ENCODE measurements around the gene RAD21L1. TPM values are rescaled to one million over a fixed set of nuclear protein-coding genes. Genes with fewer than 3 reads are reported as not detected.
"Not testable (repeated sequence)": the region's sequence is repeated elsewhere in the genome, so short reads cannot be mapped to it uniquely, and the experiment has no call there.

The RAD21L1 gene
- total RNA-seq, 1 donor from 2014 or later: not detected

- no peak for DNase-seq (ENCODE audit: low read depth)
Measured at GRCh38 chr20:1225263-1225782, 521 bp upstream of the RAD21L1 start.

- no peak for DNase-seq (ENCODE audit: low read depth)
Measured at GRCh38 chr20:1229541-1229940, 3.7 kb downstream of the RAD21L1 start.

DNA sequence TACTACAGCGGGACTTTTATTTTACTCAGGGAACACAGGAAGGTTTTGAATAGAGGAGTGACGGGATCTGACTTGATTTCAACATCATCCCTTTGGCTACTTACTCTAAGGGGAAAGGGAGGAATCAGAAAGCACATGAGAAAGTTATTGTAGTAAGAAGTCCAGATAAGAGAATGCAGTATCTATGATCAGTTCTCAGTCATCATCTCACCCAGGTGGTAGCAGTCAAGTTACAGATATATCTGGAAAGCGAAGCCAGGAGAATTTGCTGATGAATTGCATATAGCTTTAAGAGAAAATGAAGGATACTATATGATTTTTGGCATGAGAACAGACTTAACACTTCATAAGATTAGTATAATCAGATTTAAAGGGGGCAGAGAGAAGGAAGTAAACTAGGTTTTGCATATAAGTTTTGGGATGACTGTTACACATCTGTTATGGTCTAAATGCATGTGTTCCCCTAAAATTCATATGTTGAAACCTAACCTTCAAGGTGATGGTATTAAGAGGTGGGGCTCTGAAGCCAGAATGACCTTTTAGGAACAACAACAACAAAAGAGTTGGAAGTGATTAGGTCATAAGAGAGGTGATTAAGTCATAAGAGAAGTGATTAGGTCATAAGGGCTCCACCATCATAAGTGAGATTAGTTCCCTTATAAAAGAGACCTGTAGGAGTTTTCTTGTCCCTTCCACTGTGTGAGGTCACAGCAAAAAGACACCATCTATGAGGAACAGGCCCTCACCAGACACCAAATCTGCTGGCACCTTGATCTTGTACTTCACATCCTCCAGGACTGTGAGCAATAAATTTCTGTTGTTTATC, 6.7 kb downstream of the RAD21L1 start:
- DNase-seq (ENCODE audit: low read depth): no peak

- DNase-seq (ENCODE audit: low read depth): no peak
Measured at GRCh38 chr20:1240549-1240948, 14.7 kb downstream of the RAD21L1 start.

- DNase-seq (ENCODE audit: low read depth): no peak
Measured at GRCh38 chr20:1241456-1241855, 15.6 kb downstream of the RAD21L1 start.

DNA sequence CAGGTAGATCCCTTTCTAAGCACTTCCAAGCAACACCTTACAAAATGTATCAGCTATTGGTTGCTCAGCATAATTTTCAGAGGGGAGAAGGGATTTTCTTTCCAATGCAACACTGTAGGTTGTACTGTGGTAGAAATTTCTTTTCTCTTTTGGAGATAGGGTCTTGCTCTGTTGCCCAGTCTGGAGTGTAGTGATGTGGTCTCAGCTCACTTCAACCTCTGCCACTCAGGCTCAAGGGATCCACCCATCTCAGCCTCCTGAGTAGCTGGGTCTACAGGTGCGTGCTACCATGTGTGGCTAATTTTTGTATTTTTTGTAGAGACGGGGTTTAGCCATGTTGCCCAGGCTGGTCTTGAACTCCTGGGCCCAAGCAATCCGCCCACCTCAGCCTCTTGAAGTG, 16.3 kb downstream of the RAD21L1 start:
- DNase-seq (ENCODE audit: low read depth): no peak

DNA sequence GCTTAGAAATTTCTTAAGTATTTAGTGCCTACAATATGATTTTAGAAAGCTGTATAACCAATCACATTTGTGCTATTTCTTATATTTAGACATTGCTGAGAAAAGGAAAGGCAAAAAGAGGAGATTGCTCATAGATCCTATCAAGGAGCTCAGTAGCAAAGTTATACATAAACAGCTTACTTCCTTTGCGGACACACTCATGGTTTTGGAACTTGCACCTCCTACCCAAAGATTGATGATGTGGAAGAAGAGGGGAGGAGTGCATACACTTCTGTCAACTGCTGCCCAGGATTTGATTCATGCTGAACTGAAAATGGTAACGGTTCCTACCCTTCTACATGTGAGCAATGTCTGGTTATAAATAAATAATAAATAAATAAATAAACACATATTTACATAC, 16.7 kb downstream of the RAD21L1 start:
- peak; percentile 93 for DNase-seq (ENCODE audit: low read depth)

DNA sequence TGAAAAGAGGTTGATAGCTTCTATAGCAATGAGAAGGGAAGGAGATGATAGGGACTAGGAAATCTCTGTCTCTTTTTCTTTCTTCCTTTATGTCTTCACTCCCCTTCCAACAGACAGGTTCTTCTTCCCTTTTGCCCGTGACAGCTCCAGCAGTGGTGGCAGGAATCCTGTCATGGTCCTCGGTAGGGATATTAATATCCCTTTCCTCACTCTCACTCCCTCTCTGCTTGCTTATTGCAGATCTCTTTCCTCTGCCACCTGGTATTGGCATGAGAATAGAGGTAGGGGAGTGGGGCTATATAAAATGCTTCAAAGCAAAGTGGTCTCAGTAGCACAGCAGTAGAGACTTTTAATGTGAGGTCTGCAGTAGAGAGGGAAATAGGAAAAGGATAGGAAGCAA, 19.7 kb downstream of the RAD21L1 start:
- DNase-seq (ENCODE audit: low read depth): no peak

- DNase-seq (ENCODE audit: low read depth): no peak
Measured at GRCh38 chr20:1247689-1248088, 21.8 kb downstream of the RAD21L1 start.

DNA sequence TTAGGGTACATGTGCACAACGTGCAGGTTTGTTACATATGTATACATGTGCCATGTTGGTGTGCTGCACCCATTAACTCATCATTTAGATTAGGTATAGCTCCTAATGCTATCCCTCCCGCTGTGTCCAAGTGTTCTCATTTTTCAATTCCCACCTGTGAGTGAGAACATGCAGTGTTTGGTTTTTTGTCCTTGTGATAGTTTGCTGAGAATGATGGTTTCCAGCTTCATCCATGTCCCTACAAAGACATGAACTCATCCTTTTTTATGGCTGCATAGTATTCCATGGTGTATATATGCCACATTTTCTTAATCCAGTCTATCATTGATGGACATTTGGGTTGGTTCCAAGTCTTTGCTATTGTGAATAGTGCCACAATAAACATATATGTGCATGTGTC, 24.4 kb downstream of the RAD21L1 start:
- DNase-seq (ENCODE audit: low read depth): not testable (repeated sequence)

GRCh38 chr20:1252416-1252815, 26.6 kb downstream of the RAD21L1 start:
- no peak for DNase-seq (ENCODE audit: low read depth)

DNA sequence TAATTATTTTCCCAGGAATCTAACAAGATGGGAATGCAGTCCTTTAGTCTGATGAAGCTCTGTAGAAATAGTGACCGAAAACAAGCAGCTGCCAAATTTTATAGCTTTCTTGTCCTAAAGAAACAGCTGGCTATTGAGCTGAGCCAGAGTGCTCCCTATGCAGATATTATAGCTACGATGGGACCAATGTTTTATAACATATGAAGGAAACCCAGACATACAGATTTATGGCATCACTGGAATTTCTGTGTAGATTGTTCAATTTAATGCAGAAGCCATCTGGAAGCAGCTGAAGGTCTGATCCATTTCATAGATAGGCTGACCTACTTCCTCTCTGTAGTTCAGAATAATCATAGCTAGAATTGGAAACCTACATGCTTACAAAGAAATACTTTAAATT, 28.4 kb downstream of the RAD21L1 start:
- no peak for DNase-seq (ENCODE audit: low read depth)

GRCh38 chr20:1255675-1256074, 29.8 kb downstream of the RAD21L1 start:
- no peak for DNase-seq (ENCODE audit: low read depth)

- DNase-seq (ENCODE audit: low read depth): peak; percentile 37
Measured at GRCh38 chr20:1263853-1264252, 38.0 kb downstream of the RAD21L1 start.

- no peak for DNase-seq (ENCODE audit: low read depth)
Measured at GRCh38 chr20:1264727-1265126, 38.9 kb downstream of the RAD21L1 start.

DNA sequence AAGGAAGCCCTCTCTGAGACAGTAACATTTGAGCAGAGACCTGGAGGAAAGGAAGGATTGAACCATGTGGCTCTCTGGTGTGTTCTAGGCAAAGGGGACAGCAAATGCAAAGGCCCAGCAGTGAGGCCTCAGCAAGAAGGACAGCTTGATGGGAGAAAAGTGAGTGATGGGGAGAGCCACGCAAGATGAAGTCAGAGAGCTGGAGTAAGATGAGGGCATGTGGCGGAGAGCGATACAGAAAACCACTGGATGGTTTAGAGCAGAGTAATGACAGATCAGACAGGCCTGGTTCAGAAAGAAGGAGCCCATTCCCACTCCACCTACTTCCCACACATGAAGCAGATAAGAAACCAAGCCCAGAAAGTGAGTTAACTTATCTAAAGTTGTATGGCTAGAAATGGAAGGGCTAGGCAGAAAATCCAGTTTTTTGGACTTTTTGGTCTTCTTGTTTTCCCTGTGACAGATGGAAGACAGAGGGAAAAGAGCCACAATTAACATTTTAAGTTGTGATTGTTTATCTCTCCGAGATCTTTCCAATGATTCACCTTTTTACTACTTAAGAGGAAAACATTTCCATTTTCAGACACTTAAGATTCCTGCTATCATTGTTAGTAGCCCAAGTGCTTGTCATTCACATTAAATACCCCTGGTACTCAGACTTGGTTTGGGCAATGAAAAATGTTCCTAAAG, 39.5 kb downstream of the RAD21L1 start:
- DNase-seq (ENCODE audit: low read depth): peak; percentile 18

- no peak for DNase-seq (ENCODE audit: low read depth)
Measured at GRCh38 chr20:1265916-1266166, 40.0 kb downstream of the RAD21L1 start.

- DNase-seq (ENCODE audit: low read depth): peak; percentile 57
Measured at GRCh38 chr20:1266167-1266973, 40.5 kb downstream of the RAD21L1 start, which contains the start of gene SNPH. Gene SNPH (plus strand): TSS chr20:1266294. CDS start chr20:1296240, 29,946 bp downstream.

- no peak for DNase-seq (ENCODE audit: low read depth)
Measured at GRCh38 chr20:1267161-1267560, 41.3 kb downstream of the RAD21L1 start.

- no peak for DNase-seq (ENCODE audit: low read depth)
Measured at GRCh38 chr20:1267809-1268374, 42.0 kb downstream of the RAD21L1 start.

- DNase-seq (ENCODE audit: low read depth): no peak
Measured at GRCh38 chr20:1269235-1269634, 43.4 kb downstream of the RAD21L1 start.

DNA sequence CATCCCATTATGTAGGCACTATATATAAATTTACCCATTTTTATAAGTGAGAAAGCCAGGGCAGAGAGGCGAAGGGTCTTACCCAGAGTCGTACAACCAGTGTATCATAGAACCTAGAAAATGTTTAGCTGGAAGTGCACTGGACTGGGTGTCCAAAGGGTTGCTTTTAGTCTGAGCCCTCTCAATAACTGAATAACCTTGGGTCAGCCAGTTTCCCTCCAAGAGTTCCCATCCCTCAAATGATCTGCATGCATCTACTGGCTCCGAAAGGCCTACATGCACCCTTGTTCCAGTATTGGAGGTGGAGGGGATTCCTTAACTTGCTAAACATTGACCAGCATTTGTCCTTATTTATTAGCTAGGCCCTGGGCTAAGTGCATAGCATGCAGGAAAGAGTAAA, 44.0 kb downstream of the RAD21L1 start:
- no peak for DNase-seq (ENCODE audit: low read depth)

All from renal cortical epithelial cell (primary cell).